A549 (cell line): ENCODE measurements around the gene SNX6. TPM values are rescaled to one million over a fixed set of nuclear protein-coding genes. Genes with fewer than 3 reads are reported as not detected.

Experiments
- ATAC-seq, 2 experiments: fragments of 200-7000 bp in 1 of 2; fragments of >200 bp in 1 of 2; cut with Nextera tagmentation in 1 of 2; cut with Tn5 transposase in 1 of 2; 3 replicates each; pipeline versions ENCODE4 v1.8.0 to v1.9.1; 2018 to 2020; ENCODE audit warnings: mild to moderate bottlenecking in 1 of 2, moderate library complexity in 1 of 2
- CTCF ChIA-PET: fragments of 300-600 bp; sonication (Branson Sonifier 250); formaldehyde crosslinking; extraction: SDS; loops from one replicate; lab custom pipeline; 2021; ENCODE audit warnings: antibody characterized with exemption, inconsistent platforms; lab: Yijun Ruan, JAX
- POLR2A ChIA-PET: fragments of 350-600 bp; formaldehyde crosslinking; extraction: SDS; loops from one replicate; lab custom pipeline; 2021; ENCODE audit warnings: antibody characterized with exemption, inconsistent platforms; lab: Yijun Ruan, JAX
- DNase-seq, 2 experiments: peaks; one replicate each; pipeline versions ENCODE4 v3.0.0 to v3.0.0-alpha.2; 2011 to 2016; ENCODE audit warnings: low read depth in 1 of 2, low spot score in 1 of 2
- FAIRE-seq: peaks from 2 replicates; lab custom pipeline; 2011; peaks lifted over from hg19 to GRCh38; lab: Jason Lieb, UNC
- H3K27ac ChIP-seq, 2 experiments: fragments of >200 bp; sonication (Bioruptor Twin); formaldehyde crosslinking; 3 replicates each; pipeline ENCODE4 v1.5.1; 2016 to 2017
- H3K4me1 ChIP-seq: fragments of >200 bp; sonication (Bioruptor Twin); formaldehyde crosslinking; 3 replicates; pipeline ENCODE4 v1.6.1; 2016
- H3K4me2 ChIP-seq: fragments of >200 bp; sonication (Bioruptor Twin); formaldehyde crosslinking; 3 replicates; pipeline ENCODE4 v1.6.1; 2016
- H3K4me3 ChIP-seq: fragments of >200 bp; sonication (Bioruptor Twin); formaldehyde crosslinking; 3 replicates; pipeline ENCODE4 v1.5.1; 2016
- H3K9me3 ChIP-seq: fragments of >200 bp; sonication (Bioruptor Twin); formaldehyde crosslinking; 3 replicates; pipeline ENCODE4 v1.6.1; 2016
- CHD2 ChIP-seq: fragments of 150-350 bp; IDR thresholded peaks from 2 replicates; pipeline ENCODE4 v1.6.1; 2014; ENCODE audit warnings: low read length; ENCODE audit not compliant: partially characterized antibody
- ESRRA ChIP-seq: fragments of 150-350 bp; IDR thresholded peaks from 2 replicates; pipeline ENCODE4 v1.6.1; 2014; ENCODE audit warnings: mild to moderate bottlenecking, low read length, borderline replicate concordance
- FOSL2 ChIP-seq, 2 experiments: fragments of 450-650 bp in 1 of 2; fragments of >200 bp in 1 of 2; sonication (Bioruptor Twin) in 1 of 2; formaldehyde crosslinking; IDR thresholded peaks; 2 replicates each; pipeline versions ENCODE4 v1.5.0 to v1.6.1; 2016 to 2020; ENCODE audit warnings: mild to moderate bottlenecking in 1 of 2, moderate library complexity in 1 of 2
- HOXA7 ChIP-seq: fragments of 250-450 bp; sonication (Bioruptor Pico); IDR thresholded peaks from 2 replicates; pipeline ENCODE4 v1.5.0; 2020; ENCODE audit warnings: mild to moderate bottlenecking, moderate library complexity
- HOXB13 ChIP-seq: fragments of 250-450 bp; sonication (Bioruptor Pico); IDR thresholded peaks from 2 replicates; pipeline ENCODE4 v1.5.0; 2020; ENCODE audit warnings: low read depth, mild to moderate bottlenecking, moderate library complexity
- JUNB ChIP-seq: fragments of >200 bp; sonication (Bioruptor Twin); formaldehyde crosslinking; IDR thresholded peaks from 2 replicates; pipeline ENCODE4 v1.6.1; 2016
- KDM1A ChIP-seq: fragments of 200-600 bp; sonication (generic); IDR thresholded peaks from 2 replicates; pipeline ENCODE4 v1.6.1; 2016; ENCODE audit warnings: low read depth, mild to moderate bottlenecking
- KDM5A ChIP-seq: fragments of 200-600 bp; sonication (generic); IDR thresholded peaks from 2 replicates; pipeline ENCODE4 v1.6.1; 2016; ENCODE audit warnings: antibody characterized with exemption, mild to moderate bottlenecking
- MAZ ChIP-seq: fragments of 150-350 bp; IDR thresholded peaks from 2 replicates; pipeline ENCODE4 v1.6.1; 2014; ENCODE audit warnings: antibody characterized with exemption, low read depth, low read length, borderline replicate concordance
- NPAS2 ChIP-seq: fragments of 250-450 bp; sonication (Bioruptor Pico); IDR thresholded peaks from 2 replicates; pipeline ENCODE4 v1.8.0; 2022; ENCODE audit warnings: mild to moderate bottlenecking, moderate library complexity, borderline replicate concordance
- NR3C1 ChIP-seq: fragments of >200 bp; sonication (Bioruptor Twin); formaldehyde crosslinking; IDR thresholded peaks from 3 replicates; pipeline ENCODE4 v1.6.1; 2017
- POLR2A ChIP-seq: IDR thresholded peaks from 2 replicates; pipeline ENCODE4 v1.6.1; 2012; ENCODE audit warnings: mild to moderate bottlenecking, low read length
- RCOR1 ChIP-seq: fragments of 150-350 bp; IDR thresholded peaks from 2 replicates; pipeline ENCODE4 v1.6.1; 2014; ENCODE audit warnings: antibody characterized with exemption, low read length, low read depth
- RNF2 ChIP-seq: fragments of 200-600 bp; sonication (generic); IDR thresholded peaks from 2 replicates; pipeline ENCODE4 v1.6.1; 2016; ENCODE audit warnings: low read depth, mild to moderate bottlenecking, antibody characterized with exemption, moderate library complexity, borderline replicate concordance
- WGBS: methylation state at CpG from one replicate; pipeline ENCODE4 v1.1.6; 2017; ENCODE audit errors: missing lambda C conversion rate; 5-methylcytosine and 5-hydroxymethylcytosine counted together
- polyA plus RNA-seq, 4 experiments: library from polyadenylated mRNA; depleted of rRNA in 3 of 4; stranded (reverse); fragments of >200 nt; fragmentation: RNase III in 1 of 4; extraction: RNeasy Plus Mini Kit Qiagen cat#74134 plus additional on column Dnase treatment in 1 of 4; gene quantifications; 2 replicates in 3 of 4; 3 replicates in 1 of 4; pipeline ENCODE4 v1.2.3, GENCODE V29; 2011 to 2017
- TF ChIP-seq, protein P1 (sequence below): IDR thresholded peaks from 2 replicates; pipeline ENCODE4 v1.6.1; 2012
- TF ChIP-seq, protein P2 (sequence below): fragments of >200 bp; sonication (Bioruptor Twin); formaldehyde crosslinking; IDR thresholded peaks from 3 replicates; pipeline ENCODE4 v1.5.1; 2016
- TF ChIP-seq, protein P3 (sequence below): fragments of 450-650 bp; IDR thresholded peaks from 2 replicates; pipeline ENCODE4 v1.6.1; 2014; ENCODE audit warnings: antibody characterized with exemption

Gene SNX6
- polyA plus RNA-seq, 2 of the 4 experiments (the other 2 are of a cell fraction), result 149 to 174 TPM

DNA sequence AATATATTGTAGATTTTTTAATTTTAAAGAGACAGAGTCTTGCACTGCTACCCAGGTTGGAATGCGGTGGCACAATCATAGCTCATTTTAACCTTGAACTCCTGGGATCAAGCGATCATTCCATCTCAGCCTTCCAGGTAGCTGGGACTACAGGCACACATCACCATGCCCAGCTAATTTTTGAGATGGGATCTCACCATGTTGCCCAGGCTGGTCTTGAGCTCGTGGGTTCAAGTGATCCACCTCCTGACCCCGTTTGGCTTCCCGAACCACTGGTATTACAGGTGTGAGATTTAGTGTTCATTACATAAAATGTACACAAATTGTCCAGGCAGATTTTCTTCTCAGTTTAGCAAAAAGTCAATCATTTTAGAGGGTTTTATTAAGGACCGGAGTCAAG lies 13.6 kb downstream of the SNX6 start:
- 97% methylated on average over 6 of the region's 6 CpGs for WGBS
- ChIA-PET POLR2A (no interaction called here), CTCF (no interaction called here)
- TF ChIP-seq CHD2 (no peak), JUNB (no peak), RCOR1 (no peak), NR3C1 (no peak), KDM1A (no peak), KDM5A (no peak), ESRRA (no peak)
- ATAC-seq (no peak), DNase-seq (no peak), FAIRE-seq (no peak)
- H3K4me2 ChIP-seq, result no peak overlapping the region
- H3K4me3 ChIP-seq, result no peak overlapping the region
- no peak overlapping the region for H3K27ac ChIP-seq
- peaks cover 11% of the 10 kb centered on the region; the same call in 1 of the 3 replicates for H3K4me1 ChIP-seq
- no peaks in the 10 kb centered on the region for H3K9me3 ChIP-seq

DNA sequence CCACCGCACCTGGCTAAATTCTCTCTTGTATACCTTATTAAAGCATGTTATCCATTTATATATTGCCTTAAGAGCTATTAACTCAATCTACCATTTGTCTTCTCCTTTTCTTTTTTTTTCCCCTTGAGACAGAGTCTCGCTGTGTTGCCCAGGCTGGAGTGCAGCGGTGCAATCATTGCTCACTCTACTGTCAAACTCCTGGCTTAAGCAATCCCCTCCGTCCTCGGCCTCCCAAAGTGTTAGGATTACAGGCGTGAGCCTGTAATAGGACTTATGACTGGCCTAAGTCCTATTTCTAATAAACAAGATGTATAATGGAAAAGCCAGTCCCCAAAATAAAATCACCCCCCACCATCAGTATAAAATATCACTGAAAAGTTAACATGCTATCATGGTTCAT lies 14.4 kb downstream of the SNX6 start:
- FAIRE-seq, result no peak
- 96% methylated on average over 6 of the region's 6 CpGs for WGBS
- TF ChIP-seq HOXB13 (CRISPR knock-in tag) (no peak), KDM5A (no peak), NPAS2 (CRISPR knock-in tag) (no peak), FOSL2 (IDR thresholded peaks at IDR 0.05) (no peak), FOSL2 (CRISPR knock-in tag; IDR thresholded peaks at IDR 0.05) (no peak), POLR2A (no peak)
- TF ChIP-seq, protein P1, sequence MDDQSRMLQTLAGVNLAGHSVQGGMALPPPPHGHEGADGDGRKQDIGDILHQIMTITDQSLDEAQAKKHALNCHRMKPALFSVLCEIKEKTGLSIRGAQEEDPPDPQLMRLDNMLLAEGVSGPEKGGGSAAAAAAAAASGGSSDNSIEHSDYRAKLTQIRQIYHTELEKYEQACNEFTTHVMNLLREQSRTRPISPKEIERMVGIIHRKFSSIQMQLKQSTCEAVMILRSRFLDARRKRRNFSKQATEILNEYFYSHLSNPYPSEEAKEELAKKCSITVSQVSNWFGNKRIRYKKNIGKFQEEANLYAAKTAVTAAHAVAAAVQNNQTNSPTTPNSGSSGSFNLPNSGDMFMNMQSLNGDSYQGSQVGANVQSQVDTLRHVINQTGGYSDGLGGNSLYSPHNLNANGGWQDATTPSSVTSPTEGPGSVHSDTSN, result no peak
- TF ChIP-seq, protein P2, sequence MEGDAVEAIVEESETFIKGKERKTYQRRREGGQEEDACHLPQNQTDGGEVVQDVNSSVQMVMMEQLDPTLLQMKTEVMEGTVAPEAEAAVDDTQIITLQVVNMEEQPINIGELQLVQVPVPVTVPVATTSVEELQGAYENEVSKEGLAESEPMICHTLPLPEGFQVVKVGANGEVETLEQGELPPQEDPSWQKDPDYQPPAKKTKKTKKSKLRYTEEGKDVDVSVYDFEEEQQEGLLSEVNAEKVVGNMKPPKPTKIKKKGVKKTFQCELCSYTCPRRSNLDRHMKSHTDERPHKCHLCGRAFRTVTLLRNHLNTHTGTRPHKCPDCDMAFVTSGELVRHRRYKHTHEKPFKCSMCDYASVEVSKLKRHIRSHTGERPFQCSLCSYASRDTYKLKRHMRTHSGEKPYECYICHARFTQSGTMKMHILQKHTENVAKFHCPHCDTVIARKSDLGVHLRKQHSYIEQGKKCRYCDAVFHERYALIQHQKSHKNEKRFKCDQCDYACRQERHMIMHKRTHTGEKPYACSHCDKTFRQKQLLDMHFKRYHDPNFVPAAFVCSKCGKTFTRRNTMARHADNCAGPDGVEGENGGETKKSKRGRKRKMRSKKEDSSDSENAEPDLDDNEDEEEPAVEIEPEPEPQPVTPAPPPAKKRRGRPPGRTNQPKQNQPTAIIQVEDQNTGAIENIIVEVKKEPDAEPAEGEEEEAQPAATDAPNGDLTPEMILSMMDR, result no peak

DNA sequence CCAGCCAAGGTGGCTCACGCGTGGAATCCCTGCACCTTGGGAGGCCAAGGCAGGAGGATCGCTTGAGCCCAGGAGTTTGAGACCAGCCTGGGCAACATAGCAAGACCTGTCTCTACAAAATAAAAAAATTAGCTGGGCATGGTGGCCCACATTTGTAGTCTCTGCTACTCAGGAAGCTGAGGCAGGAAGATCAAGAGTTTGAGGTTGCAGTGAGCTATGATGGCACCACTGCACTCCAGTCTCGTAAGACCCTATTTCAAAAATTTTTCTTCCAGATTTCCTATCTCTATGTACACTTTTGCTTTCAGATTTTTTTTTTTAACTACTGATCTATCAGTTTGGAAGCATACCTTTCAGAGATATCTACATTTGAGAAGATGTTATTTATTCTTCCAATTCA lies 15.3 kb downstream of the SNX6 start:
- DNase-seq, result no peak
- H3K27ac ChIP-seq, result peak overlapping the region in 1 of 2 experiments; percentile 18; a peak in 1 of 6 replicates
- WGBS, result 95% methylated on average over 4 of the region's 4 CpGs
- no peak overlapping the region for H3K4me2 ChIP-seq
- POLR2A ChIA-PET, result no interaction called here
- TF ChIP-seq NR3C1, result no peak
- TF ChIP-seq, protein P3, sequence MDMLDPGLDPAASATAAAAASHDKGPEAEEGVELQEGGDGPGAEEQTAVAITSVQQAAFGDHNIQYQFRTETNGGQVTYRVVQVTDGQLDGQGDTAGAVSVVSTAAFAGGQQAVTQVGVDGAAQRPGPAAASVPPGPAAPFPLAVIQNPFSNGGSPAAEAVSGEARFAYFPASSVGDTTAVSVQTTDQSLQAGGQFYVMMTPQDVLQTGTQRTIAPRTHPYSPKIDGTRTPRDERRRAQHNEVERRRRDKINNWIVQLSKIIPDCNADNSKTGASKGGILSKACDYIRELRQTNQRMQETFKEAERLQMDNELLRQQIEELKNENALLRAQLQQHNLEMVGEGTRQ, result no peak
- TF ChIP-seq, protein P1, result no peak
- TF ChIP-seq RNF2, result no peak
- no peak for TF ChIP-seq HOXA7 (CRISPR knock-in tag)
- TF ChIP-seq MAZ, result no peak
- TF ChIP-seq, all 56 proteins: peak for 0
- Histone ChIP-seq H3K4me1 (peaks cover 19% of the 10 kb centered on the region), H3K9me3 (no peaks in the 10 kb centered on the region), H3K4me3 (no peak overlapping the region)
- FAIRE-seq (no peak), ATAC-seq (no peak)
- CTCF ChIA-PET, result interaction anchor here (0.6 kb wide), 1 partner anchor 433 kb away, joined by 3 read pairs; no protein-coding TSS in a partner anchor

More for the DNA sequence above, 14.4 kb downstream of the SNX6 start:
- no peak for DNase-seq
- Histone ChIP-seq H3K4me1 (peaks cover 18% of the 10 kb centered on the region; the same call in 2 of the 3 replicates), H3K27ac (no peak overlapping the region), H3K9me3 (no peaks in the 10 kb centered on the region), H3K4me2 (no peak overlapping the region), H3K4me3 (no peak overlapping the region)
- ChIA-PET CTCF (interaction anchor here (1.0 kb wide), 1 partner anchor 57 kb away, joined by 4 read pairs; no protein-coding TSS in a partner anchor), POLR2A (no interaction called here)
- no peak for ATAC-seq
